ENCODE results near the gene SLC12A8.
A peak's percentile ranks its signal among the peaks of the same experiment; 100 is the strongest.

Gene SLC12A8

GRCh38 chr3:125160606-125161371 lies 51.8 kb downstream of the SLC12A8 start:
- peaks cover 6 to 33% (median 12%) of the 10 kb centered on the region in 5 donors for H3K4me1 ChIP-seq (ENCODE audit: control insufficient read depth in 5 of 5, insufficient read depth in 5 of 5, low read length in 5 of 5)
- H3K9ac ChIP-seq (ENCODE audit: low read length in 5 of 5) = no peak overlapping the region
- no peaks in the 10 kb centered on the region for H3K27me3 ChIP-seq (ENCODE audit: control insufficient read depth in 5 of 5, insufficient read depth in 4 of 5, low read length in 5 of 5)
- no peak overlapping the region for H3K27ac ChIP-seq (ENCODE audit: low read depth, low read length)
- no peaks in the 10 kb centered on the region for H3K36me3 ChIP-seq (ENCODE audit: control insufficient read depth in 5 of 5, insufficient read depth in 5 of 5, low read length in 5 of 5)
- H3K9me3 ChIP-seq (ENCODE audit: control insufficient read depth in 5 of 5, low read length in 5 of 5) = no peaks in the 10 kb centered on the region
- H3K4me3 ChIP-seq (ENCODE audit: low read depth in 1 of 5, low read length in 5 of 5) = no peak overlapping the region

GRCh38 chr3:125157183-125157582 lies 55.4 kb downstream of the SLC12A8 start:
- H3K4me1 ChIP-seq (ENCODE audit: control insufficient read depth in 5 of 5, insufficient read depth in 5 of 5, low read length in 5 of 5) = peaks cover 6 to 19% (median 12%) of the 10 kb centered on the region in 5 donors
- no peak overlapping the region for H3K9ac ChIP-seq (ENCODE audit: low read length in 5 of 5)
- H3K27me3 ChIP-seq (ENCODE audit: control insufficient read depth in 5 of 5, insufficient read depth in 4 of 5, low read length in 5 of 5) = no peaks in the 10 kb centered on the region
- no peak overlapping the region for H3K4me3 ChIP-seq (ENCODE audit: low read depth in 1 of 5, low read length in 5 of 5)
- no peaks in the 10 kb centered on the region for H3K36me3 ChIP-seq (ENCODE audit: control insufficient read depth in 5 of 5, insufficient read depth in 5 of 5, low read length in 5 of 5)
- H3K9me3 ChIP-seq (ENCODE audit: control insufficient read depth in 5 of 5, low read length in 5 of 5) = no peaks in the 10 kb centered on the region
- H3K27ac ChIP-seq (ENCODE audit: low read depth, low read length) = no peak overlapping the region

- Histone ChIP-seq H3K9ac (ENCODE audit: low read length in 5 of 5) (no peak overlapping the region), H3K9me3 (ENCODE audit: control insufficient read depth in 5 of 5, low read length in 5 of 5) (no peaks in the 10 kb centered on the region), H3K4me1 (ENCODE audit: control insufficient read depth in 5 of 5, insufficient read depth in 5 of 5, low read length in 5 of 5) (peaks cover 5 to 17% (median 14%) of the 10 kb centered on the region in 5 donors), H3K27me3 (ENCODE audit: control insufficient read depth in 5 of 5, insufficient read depth in 4 of 5, low read length in 5 of 5) (no peaks in the 10 kb centered on the region), H3K4me3 (ENCODE audit: low read depth in 1 of 5, low read length in 5 of 5) (no peak overlapping the region), H3K27ac (ENCODE audit: low read depth, low read length) (no peak overlapping the region), H3K36me3 (ENCODE audit: control insufficient read depth in 5 of 5, insufficient read depth in 5 of 5, low read length in 5 of 5) (no peaks in the 10 kb centered on the region)
Measured at GRCh38 chr3:125156456-125156855, 56.1 kb downstream of the SLC12A8 start.

- Histone ChIP-seq H3K36me3 (ENCODE audit: control insufficient read depth in 5 of 5, insufficient read depth in 5 of 5, low read length in 5 of 5) (no peaks in the 10 kb centered on the region), H3K4me3 (ENCODE audit: low read depth in 1 of 5, low read length in 5 of 5) (peak overlapping the region in 2 of 5 donors; percentile 27 to 37), H3K27ac (ENCODE audit: low read depth, low read length) (no peak overlapping the region)
Measured at GRCh38 chr3:125154800-125155269, 57.7 kb downstream of the SLC12A8 start.

GRCh38 chr3:125154110-125154509 lies 58.4 kb downstream of the SLC12A8 start:
- no peak overlapping the region for H3K4me3 ChIP-seq (ENCODE audit: low read depth in 1 of 5, low read length in 5 of 5)
- no peak overlapping the region for H3K27ac ChIP-seq (ENCODE audit: low read depth, low read length)
- no peaks in the 10 kb centered on the region for H3K36me3 ChIP-seq (ENCODE audit: control insufficient read depth in 5 of 5, insufficient read depth in 5 of 5, low read length in 5 of 5)
- H3K9me3 ChIP-seq (ENCODE audit: control insufficient read depth in 5 of 5, low read length in 5 of 5) = no peaks in the 10 kb centered on the region
- H3K9ac ChIP-seq (ENCODE audit: low read length in 5 of 5) = no peak overlapping the region
- H3K27me3 ChIP-seq (ENCODE audit: control insufficient read depth in 5 of 5, insufficient read depth in 4 of 5, low read length in 5 of 5) = no peaks in the 10 kb centered on the region
- H3K4me1 ChIP-seq (ENCODE audit: control insufficient read depth in 5 of 5, insufficient read depth in 5 of 5, low read length in 5 of 5) = peaks cover 2 to 34% (median 23%) of the 10 kb centered on the region in 5 donors

More at GRCh38 chr3:125154800-125155269, 57.7 kb downstream of the SLC12A8 start:
- no peaks in the 10 kb centered on the region for H3K27me3 ChIP-seq (ENCODE audit: control insufficient read depth in 5 of 5, insufficient read depth in 4 of 5, low read length in 5 of 5)
- H3K4me1 ChIP-seq (ENCODE audit: control insufficient read depth in 5 of 5, insufficient read depth in 5 of 5, low read length in 5 of 5) = peaks cover 2 to 27% (median 18%) of the 10 kb centered on the region in 5 donors
- H3K9me3 ChIP-seq (ENCODE audit: control insufficient read depth in 5 of 5, low read length in 5 of 5) = no peaks in the 10 kb centered on the region
- no peak overlapping the region for H3K9ac ChIP-seq (ENCODE audit: low read length in 5 of 5)

- H3K4me3 ChIP-seq (ENCODE audit: low read depth in 1 of 5, low read length in 5 of 5) = no peak overlapping the region
- H3K36me3 ChIP-seq (ENCODE audit: control insufficient read depth in 5 of 5, insufficient read depth in 5 of 5, low read length in 5 of 5) = no peaks in the 10 kb centered on the region
- no peaks in the 10 kb centered on the region for H3K9me3 ChIP-seq (ENCODE audit: control insufficient read depth in 5 of 5, low read length in 5 of 5)
- H3K9ac ChIP-seq (ENCODE audit: low read length in 5 of 5) = no peak overlapping the region
- no peaks in the 10 kb centered on the region for H3K27me3 ChIP-seq (ENCODE audit: control insufficient read depth in 5 of 5, insufficient read depth in 4 of 5, low read length in 5 of 5)
- peaks cover 4 to 46% (median 35%) of the 10 kb centered on the region in 5 donors for H3K4me1 ChIP-seq (ENCODE audit: control insufficient read depth in 5 of 5, insufficient read depth in 5 of 5, low read length in 5 of 5)
- H3K27ac ChIP-seq (ENCODE audit: low read depth, low read length) = no peak overlapping the region
Measured at GRCh38 chr3:125152951-125153350, 59.6 kb downstream of the SLC12A8 start.

GRCh38 chr3:125151916-125152315 lies 60.6 kb downstream of the SLC12A8 start:
- H3K27me3 ChIP-seq (ENCODE audit: control insufficient read depth in 5 of 5, insufficient read depth in 4 of 5, low read length in 5 of 5) = no peaks in the 10 kb centered on the region
- peaks cover 4 to 53% (median 45%) of the 10 kb centered on the region in 5 donors for H3K4me1 ChIP-seq (ENCODE audit: control insufficient read depth in 5 of 5, insufficient read depth in 5 of 5, low read length in 5 of 5)
- no peaks in the 10 kb centered on the region for H3K36me3 ChIP-seq (ENCODE audit: control insufficient read depth in 5 of 5, insufficient read depth in 5 of 5, low read length in 5 of 5)
- H3K9ac ChIP-seq (ENCODE audit: low read length in 5 of 5) = no peak overlapping the region
- no peak overlapping the region for H3K4me3 ChIP-seq (ENCODE audit: low read depth in 1 of 5, low read length in 5 of 5)
- no peaks in the 10 kb centered on the region for H3K9me3 ChIP-seq (ENCODE audit: control insufficient read depth in 5 of 5, low read length in 5 of 5)
- H3K27ac ChIP-seq (ENCODE audit: low read depth, low read length) = peak overlapping the region; percentile 39

- no peak overlapping the region for H3K9ac ChIP-seq (ENCODE audit: low read length in 5 of 5)
- peaks cover 4 to 57% (median 45%) of the 10 kb centered on the region in 5 donors for H3K4me1 ChIP-seq (ENCODE audit: control insufficient read depth in 5 of 5, insufficient read depth in 5 of 5, low read length in 5 of 5)
Measured at GRCh38 chr3:125151442-125151817, 61.1 kb downstream of the SLC12A8 start.

GRCh38 chr3:125150525-125151441 lies 61.8 kb downstream of the SLC12A8 start:
- no peaks in the 10 kb centered on the region for H3K27me3 ChIP-seq (ENCODE audit: control insufficient read depth in 5 of 5, insufficient read depth in 4 of 5, low read length in 5 of 5)
- no peak overlapping the region for H3K9ac ChIP-seq (ENCODE audit: low read length in 5 of 5)
- no peaks in the 10 kb centered on the region for H3K9me3 ChIP-seq (ENCODE audit: control insufficient read depth in 5 of 5, low read length in 5 of 5)
- no peaks in the 10 kb centered on the region for H3K36me3 ChIP-seq (ENCODE audit: control insufficient read depth in 5 of 5, insufficient read depth in 5 of 5, low read length in 5 of 5)
- peaks cover 4 to 62% (median 49%) of the 10 kb centered on the region in 5 donors for H3K4me1 ChIP-seq (ENCODE audit: control insufficient read depth in 5 of 5, insufficient read depth in 5 of 5, low read length in 5 of 5)
- peak overlapping the region; percentile 39 for H3K27ac ChIP-seq (ENCODE audit: low read depth, low read length)
- peak overlapping the region in 2 of 5 donors; percentile 13 to 37 for H3K4me3 ChIP-seq (ENCODE audit: low read depth in 1 of 5, low read length in 5 of 5)

More at GRCh38 chr3:125151442-125151817, 61.1 kb downstream of the SLC12A8 start:
- Histone ChIP-seq H3K4me3 (ENCODE audit: low read depth in 1 of 5, low read length in 5 of 5) (peak overlapping the region in 2 of 5 donors; percentile 13 to 37), H3K36me3 (ENCODE audit: control insufficient read depth in 5 of 5, insufficient read depth in 5 of 5, low read length in 5 of 5) (no peaks in the 10 kb centered on the region), H3K9me3 (ENCODE audit: control insufficient read depth in 5 of 5, low read length in 5 of 5) (no peaks in the 10 kb centered on the region), H3K27me3 (ENCODE audit: control insufficient read depth in 5 of 5, insufficient read depth in 4 of 5, low read length in 5 of 5) (no peaks in the 10 kb centered on the region), H3K27ac (ENCODE audit: low read depth, low read length) (peak overlapping the region; percentile 39)

All from subcutaneous abdominal adipose tissue (tissue), 5 donors.